ENCODE results near the gene EMILIN2. TPM values are rescaled to one million over a fixed set of nuclear protein-coding genes. Genes with fewer than 3 reads are reported as not detected.
A peak's percentile ranks its signal among the peaks of the same experiment; 100 is the strongest.

The EMILIN2 gene
- total and polyA plus RNA-seq, 9 of the 15 experiments (the other 6 are each of a cell fraction or from before 2014, with no cell fraction given), result 0.01 to 0.40 (median 0.19) TPM

GRCh38 chr18:2913398-2914005 is 66.7 kb downstream of the EMILIN2 start:
- Histone ChIP-seq H3K9ac (ENCODE audit: insufficient read depth in 1 of 2, low read depth in 2 of 2, low read length in 2 of 2) (peak overlapping the region in 1 of 2 experiments; percentile 22; a peak in 1 of 4 replicates), H2AFZ (ENCODE audit: low read depth, low read length) (no peak overlapping the region), H3K27ac (ENCODE audit: extremely low read depth, low read depth, low read length) (no peak overlapping the region), H3K4me2 (ENCODE audit: insufficient read depth, low read length) (no peak overlapping the region), H3K4me3 (no peak overlapping the region), H3K36me3 (ENCODE audit: control insufficient read depth, insufficient read depth, low read length) (peaks cover 21% of the 10 kb centered on the region; the same call in 2 of the 3 replicates), H3K27me3 (ENCODE audit: control insufficient read depth in 2 of 2, insufficient read depth in 2 of 2, low read length in 2 of 2) (0 out of 5 replicates have a peak, but pooled peaks cover 0 to 5% of the 10 kb centered on the region in 2 experiments), H3K79me2 (ENCODE audit: control insufficient read depth, insufficient read depth, low read length) (no peaks in the 10 kb centered on the region), H3K9me3 (replicated peaks; ENCODE audit: control insufficient read depth, insufficient read depth, low read depth, low read length) (no peaks in the 10 kb centered on the region), H3K9me1 (ENCODE audit: control insufficient read depth, insufficient read depth, low read length) (no peaks in the 10 kb centered on the region), H3K4me1 (replicated peaks in 1 of 2; ENCODE audit: control insufficient read depth in 2 of 2, insufficient read depth in 2 of 2, low read length in 2 of 2) (peaks cover 0 to 11% of the 10 kb centered on the region in 2 experiments; a peak in 1 of 5 replicates), H4K20me1 (replicated peaks; ENCODE audit: control insufficient read depth, insufficient read depth, low read length) (no peaks in the 10 kb centered on the region)
- POLR2A ChIA-PET, result interaction anchor here (1.4 to 3.4 kb wide), 3 partner anchors 11 to 23 kb away, joined by 4 to 13 read pairs (median 5); no protein-coding TSS in a partner anchor
- WGBS (ENCODE audit: insufficient coverage, low coverage, missing lambda C conversion rate), result 80% methylated on average over 17 of the region's 17 CpGs
- BruUV-seq (replicated peaks), result no TSS peak
- intact Hi-C loops (cut with micrococcal nuclease), result no loop called here
- in situ Hi-C loops (cut with MboI), result no loop called here
- FAIRE-seq (no peak), DNase-seq (ENCODE audit: extremely low read depth in 1 of 4, low spot score in 3 of 4) (no peak), ATAC-seq (no peak; the same call in 1 of the 3 replicates)
- CTCF ChIA-PET (ENCODE audit: low intra/inter-chr PET ratio), result no interaction called here
- TF ChIP-seq NR2C2 (CRISPR knock-in tag; IDR thresholded peaks at IDR 0.05) (no peak), NR2C2 (tag; IDR thresholded peaks at IDR 0.05) (no peak), TARDBP (IDR thresholded peaks at IDR 0.05) (no peak), ZNF780A (CRISPR knock-in tag; IDR thresholded peaks at IDR 0.05) (no peak), MITF (IDR thresholded peaks at IDR 0.05) (no peak), ZHX1 (conservative IDR thresholded peaks at IDR 0.05; ENCODE audit: low read length) (no peak), ZNF282 (CRISPR knock-in tag; IDR thresholded peaks at IDR 0.05) (no peak)
